HG03354 (cell line): ENCODE data around the gene LPP.

Source experiments
- ATAC-seq: cut with Tn5 transposase; IDR thresholded peaks from one replicate; pipeline ENCODE4 v1.9.1; 2021; ENCODE audit warnings: mild to moderate bottlenecking; ENCODE audit not compliant: unreplicated experiment, poor library complexity, severe bottlenecking

The LPP gene, protein sequence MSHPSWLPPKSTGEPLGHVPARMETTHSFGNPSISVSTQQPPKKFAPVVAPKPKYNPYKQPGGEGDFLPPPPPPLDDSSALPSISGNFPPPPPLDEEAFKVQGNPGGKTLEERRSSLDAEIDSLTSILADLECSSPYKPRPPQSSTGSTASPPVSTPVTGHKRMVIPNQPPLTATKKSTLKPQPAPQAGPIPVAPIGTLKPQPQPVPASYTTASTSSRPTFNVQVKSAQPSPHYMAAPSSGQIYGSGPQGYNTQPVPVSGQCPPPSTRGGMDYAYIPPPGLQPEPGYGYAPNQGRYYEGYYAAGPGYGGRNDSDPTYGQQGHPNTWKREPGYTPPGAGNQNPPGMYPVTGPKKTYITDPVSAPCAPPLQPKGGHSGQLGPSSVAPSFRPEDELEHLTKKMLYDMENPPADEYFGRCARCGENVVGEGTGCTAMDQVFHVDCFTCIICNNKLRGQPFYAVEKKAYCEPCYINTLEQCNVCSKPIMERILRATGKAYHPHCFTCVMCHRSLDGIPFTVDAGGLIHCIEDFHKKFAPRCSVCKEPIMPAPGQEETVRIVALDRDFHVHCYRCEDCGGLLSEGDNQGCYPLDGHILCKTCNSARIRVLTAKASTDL

DNA sequence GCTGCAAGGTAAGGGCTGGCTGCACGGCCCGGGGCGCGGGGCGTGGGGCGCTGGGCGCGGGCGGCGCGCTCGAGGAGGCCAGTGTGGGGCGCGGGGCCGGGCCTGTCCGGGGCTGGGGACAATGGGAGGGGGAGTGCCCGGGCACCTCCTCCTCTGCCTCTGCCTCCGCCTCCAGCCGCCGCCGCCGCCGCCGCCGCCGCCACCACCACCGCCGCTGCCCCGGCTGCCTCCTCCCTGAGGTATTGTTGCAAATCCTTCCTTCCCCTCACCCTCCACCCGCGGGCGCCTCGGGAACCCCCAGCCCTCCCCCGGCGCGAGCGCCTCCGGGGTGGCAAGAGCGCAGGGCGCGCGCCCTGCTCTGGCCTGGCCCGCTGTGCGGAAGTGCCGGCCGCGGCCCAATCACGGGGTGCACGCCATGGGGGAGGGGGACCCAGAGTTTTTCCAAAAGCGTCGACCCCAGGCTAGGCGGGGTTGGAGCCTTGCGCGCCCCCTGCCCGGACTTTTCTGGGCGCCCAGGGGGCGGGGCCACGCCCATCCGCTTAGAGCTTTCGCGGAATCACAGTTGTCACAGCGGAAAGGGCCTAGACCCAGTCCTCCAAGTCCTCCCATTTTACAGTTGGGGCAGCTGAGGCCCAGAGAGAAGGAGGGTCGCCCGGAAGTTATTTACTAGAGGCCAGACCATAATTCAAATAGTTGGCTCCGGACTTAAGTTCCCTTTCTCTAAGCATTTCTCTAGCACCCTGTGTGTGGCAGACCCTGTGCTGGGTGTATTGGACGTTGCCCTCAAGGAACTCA lies at the start of gene LPP:
Gene LPP (plus strand): TSS at position 144 of the 795 bp plus-strand sequence. CDS start 251,964 bp downstream, outside the sequence.
- ATAC-seq: peak; percentile 85

DNA sequence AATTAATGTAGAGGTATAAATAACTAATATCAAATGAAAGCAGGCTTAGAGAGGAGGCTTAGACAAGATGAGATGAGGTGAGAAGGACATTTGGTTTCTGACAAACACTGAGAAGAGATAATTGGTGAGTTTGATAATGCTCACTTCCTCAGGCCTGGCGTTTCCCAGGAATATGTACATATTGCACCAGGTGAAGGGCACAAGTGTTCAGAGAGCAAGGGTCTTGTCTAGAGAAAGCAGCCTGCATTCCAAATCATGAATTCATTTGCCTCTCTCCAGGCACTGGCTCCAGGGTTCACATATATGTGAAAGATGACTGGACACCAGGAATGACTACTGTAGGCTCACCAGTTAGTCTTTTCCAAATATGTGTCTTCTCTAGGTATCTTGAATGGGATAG lies 48.0 kb upstream of the LPP start:
- no peak for ATAC-seq

DNA sequence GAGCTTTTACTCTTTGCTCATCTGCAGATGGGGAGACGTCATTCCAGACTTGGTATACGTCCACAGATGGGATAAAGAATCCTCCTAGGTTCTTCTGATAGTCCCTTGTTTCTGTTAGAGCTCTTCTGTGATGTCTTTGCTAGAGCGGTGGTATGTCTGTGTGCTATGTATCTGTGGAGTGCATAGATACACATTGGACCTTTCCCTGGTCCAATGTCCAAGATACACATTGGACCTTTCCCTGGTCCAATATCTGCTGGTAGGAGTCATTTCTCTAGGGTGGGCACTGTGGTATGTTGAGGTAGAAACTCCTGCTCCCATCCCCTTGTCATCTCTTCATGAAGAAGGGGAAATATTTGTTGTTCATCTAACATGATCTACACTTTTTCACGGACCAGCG lies 47.5 kb upstream of the LPP start:
- no peak for ATAC-seq

DNA sequence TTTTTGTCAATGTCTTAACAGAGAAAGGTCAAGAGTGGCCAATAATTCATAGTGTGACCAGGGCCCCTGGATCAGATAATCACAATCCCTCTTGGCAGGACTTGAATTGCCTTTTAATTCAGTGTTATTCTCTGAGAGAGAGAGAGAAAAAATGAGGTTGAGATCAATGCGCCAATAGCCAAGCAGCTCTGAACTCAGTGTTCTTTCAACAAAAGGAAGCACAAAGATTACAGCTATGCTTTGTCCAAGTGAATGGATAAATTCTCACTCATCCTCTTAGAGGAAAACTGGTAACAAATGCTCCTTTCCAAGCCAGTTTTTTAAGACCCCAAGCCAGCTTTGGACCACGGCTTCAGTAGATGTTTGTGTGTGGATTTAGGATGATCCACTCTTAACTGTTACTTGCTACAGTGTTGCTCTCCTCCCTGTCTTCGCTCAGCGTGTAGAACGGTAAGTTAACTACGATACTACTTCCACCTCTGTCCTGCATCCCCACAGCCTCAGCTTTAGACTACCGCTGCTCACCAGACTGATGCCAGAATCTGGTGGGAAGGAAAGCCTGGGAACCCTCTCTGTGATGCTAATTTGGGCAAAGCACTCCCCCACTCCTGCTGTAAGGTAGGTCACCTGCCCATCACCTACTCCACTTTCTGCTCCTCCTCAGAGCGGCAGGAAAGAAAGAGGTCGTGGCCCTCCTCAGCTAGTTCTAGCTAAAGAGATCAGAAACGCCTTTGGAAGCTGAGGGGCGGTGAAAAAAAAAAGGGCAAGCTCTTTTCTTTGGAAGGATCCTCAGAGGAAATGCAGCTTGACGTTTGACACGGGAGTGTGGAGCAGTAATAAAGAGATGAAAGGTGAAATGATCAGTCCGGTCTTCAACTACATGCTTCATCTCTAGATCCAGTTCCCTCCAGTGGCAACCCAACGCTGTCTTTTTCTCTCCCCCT lies 46.8 kb upstream of the LPP start:
- no peak for ATAC-seq

DNA sequence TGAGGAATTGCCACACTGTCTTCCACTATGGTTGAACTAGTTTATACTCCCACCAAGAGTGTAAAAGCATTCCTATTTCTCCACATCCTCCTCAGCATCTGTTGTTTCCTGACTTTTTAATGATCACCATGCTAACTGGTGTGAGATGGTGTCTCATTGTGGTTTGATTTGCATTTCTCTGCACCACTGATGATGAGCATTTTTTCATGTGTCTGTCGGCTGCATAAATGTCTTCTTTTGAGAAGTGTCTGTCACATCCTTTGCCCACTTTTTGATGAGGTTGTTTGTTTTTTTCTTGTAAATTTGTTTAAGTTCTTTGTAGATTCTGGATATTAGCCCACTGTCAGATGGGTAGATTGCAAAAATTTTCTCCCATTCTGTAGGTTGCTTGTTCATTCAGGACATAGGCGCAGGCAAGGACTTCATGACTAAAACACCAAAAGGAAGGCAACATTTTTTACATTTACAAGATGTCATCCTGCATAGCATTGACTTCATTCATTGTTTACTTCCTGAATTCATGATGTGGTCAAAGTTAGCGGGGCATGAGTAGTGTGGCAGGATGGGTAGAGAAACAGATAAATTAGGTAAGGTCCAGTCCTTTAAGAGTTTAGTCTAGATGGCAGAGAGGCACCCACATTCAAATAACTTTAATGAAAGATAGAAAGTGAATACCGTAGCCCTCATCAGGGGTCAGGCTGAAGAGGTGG lies 45.1 kb upstream of the LPP start:
- no peak for ATAC-seq

- ATAC-seq: no peak
Measured at GRCh38 chr3:188111002-188111584, 42.9 kb upstream of the LPP start.

DNA sequence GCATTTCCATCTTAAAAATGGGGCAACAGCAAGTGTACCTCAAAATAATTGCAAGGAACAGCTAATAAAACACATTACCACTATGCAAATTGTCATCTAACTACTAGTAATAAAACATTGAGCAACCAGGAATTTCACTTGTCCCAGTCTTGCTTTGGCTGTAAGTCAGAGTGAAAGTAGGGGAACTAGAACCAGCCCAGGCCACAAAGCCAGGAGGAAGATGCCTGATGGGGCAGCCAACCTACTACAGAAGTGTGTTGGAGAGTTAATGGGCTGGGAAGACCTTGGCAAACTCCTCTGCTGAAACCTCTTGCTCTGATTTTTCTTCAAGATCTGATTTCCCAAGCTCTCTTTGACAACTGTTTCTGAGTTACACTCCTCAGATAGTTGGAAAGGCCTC lies 40.2 kb upstream of the LPP start:
- no peak for ATAC-seq

DNA sequence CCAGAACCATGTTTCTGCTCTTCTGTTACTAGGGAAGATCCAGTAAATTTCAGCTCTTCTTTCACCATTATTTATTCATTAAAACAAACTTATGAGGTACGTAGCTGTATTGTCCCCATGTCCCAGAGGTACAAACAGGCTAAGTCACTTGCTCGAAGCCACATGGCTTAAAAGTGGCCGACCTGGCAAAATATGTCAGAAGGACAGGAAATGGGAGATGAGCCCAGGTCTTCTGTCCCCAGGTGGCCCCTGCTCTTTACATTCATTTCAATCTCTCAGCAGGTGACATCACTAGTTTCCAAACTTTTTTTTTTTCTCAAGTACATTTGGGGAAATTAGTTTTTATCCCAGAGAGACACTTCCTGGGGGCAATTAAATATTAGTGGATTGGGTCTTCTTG lies 34.1 kb upstream of the LPP start:
- ATAC-seq: no peak

DNA sequence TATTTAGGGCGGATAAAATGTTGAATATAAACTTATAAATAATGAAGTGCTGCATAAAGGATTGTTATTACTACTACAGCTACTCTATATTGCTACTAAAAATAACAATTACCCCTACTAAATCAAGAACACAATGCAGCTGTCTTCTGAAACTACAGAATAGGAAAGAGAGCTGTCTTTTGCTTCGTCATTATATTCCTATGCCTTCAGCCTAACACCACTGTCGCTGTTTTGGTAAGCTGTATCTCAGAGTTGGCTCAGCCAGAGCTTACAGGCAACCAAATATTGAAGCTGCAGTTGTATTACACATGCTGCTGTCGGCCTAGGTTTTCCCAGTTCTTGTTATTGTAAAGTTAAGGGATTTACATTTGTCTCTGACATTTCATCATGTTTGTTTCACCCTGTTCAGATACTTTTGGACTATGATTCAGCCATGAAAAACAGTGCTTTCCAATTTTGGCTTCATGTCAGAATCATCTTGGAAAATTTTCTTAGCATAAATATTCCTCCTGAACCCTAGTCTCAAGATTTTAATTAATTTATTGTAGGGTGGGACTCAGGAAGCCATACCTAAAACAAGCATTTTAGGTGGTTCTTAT lies 31.3 kb upstream of the LPP start:
- no peak for ATAC-seq

DNA sequence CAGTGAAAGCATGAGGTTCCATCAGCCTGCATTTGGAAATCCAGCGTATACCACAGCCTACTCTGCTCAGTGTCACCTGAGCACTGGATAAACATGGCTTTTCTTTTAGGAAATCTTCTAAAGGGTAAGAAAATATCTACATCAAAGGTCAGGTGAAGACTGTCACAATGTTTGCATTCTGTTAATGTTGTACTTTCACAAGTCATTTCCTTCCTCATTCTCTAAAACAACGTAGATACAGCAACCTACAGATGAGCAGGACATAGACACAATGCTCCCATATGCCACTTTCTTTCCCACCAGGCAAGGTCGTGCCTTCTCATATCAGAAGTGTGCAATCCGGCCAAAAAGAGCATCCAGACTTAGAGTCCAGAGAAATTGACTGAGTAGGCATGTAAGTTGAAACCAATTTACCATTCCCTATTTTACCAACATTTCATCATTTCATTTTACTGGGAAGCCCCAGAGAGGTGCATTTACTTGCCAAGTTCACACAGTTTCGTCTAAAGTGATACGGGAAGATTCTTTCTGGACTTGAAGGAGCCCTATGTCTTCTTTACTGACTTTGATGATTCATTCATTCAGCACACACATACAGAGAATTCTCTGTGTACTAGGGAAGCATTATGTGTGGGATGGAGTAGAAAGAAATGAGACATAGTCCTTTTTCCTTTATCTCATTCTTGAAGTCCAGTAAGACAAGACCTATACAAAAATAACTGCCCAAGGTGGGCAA lies 30.6 kb upstream of the LPP start:
- no peak for ATAC-seq

DNA sequence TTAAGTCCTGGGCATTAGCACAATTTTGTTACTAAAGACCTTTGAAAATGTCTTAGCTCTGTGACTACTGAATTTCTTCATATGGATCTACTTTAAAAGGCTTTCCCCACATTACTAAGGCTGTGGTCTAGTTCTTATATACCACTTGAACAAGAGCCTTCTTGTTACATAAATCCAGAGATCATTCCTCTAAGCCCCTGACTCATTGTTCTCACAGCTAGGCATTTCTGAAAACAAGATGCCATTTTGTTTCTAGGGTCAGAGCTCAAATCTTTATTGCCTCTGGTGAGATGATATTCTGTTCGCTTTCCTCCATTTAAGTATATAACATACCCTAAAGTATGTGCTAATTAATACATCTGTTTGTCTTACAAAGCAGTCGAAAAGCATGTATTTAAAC lies 29.8 kb upstream of the LPP start:
- no peak for ATAC-seq

DNA sequence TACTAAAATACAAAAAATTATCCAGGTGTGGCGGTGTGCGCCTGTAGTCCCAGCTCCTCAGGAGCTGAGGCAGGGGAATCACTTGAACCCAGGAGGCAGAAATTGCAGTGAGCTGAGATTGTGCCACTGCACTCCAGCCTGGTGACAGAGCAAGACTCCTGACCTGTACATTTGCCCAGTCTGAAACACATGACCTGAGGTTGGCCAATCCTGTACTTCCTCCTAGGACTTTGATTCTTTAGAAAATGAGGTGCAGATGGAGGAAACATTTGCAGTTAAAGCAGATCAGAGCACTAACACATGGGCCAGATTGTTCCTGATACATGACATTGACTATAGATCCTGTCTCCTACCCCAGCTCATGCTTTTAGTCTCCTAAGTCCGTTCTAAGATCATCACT lies 28.9 kb upstream of the LPP start:
- ATAC-seq: no peak

DNA sequence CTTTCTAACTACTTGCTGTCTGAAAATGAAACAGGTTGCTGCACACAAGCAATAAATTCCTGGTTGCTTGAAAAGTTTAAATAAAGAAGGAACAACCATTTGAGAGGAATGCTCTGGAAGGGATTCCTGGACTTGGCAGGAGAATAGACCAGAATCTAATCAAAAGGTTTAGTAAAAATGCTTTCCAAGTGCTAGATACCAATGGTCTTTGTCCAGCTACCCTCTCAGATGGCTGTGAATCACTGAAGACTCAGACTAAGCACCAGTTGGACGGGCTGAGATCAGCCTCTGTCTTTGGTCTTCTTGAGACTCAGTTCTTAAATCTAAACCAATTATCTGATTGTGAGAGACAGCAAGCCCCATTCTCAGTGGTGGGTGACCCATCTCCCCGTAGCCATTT lies 27.7 kb upstream of the LPP start:
- ATAC-seq: no peak

- no peak for ATAC-seq
Measured at GRCh38 chr3:188126934-188127333, 27.0 kb upstream of the LPP start.

GRCh38 chr3:188128905-188129304 lies 25.1 kb upstream of the LPP start:
- no peak for ATAC-seq

- peak; percentile 56 for ATAC-seq
Measured at GRCh38 chr3:188131023-188131422, 22.9 kb upstream of the LPP start.

DNA sequence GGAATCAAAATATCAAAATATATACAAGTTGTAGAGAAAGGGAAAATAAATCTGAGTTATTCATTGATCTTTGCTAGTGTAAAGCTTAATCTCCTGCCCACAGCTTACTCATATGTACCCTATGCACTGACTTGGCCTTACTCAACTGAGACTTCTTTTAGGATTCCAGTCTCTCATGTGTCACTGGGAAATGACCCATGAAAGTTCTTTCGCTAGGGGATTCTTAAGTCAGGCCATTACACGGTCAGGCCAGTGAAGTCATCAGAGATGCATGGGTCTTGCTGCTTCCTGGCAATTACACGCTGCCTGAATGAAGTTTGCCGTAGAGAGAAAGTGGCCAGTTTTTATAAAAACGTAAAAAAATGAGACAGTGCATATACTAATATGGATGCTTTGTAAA lies 20.7 kb upstream of the LPP start:
- ATAC-seq: peak; percentile 50

DNA sequence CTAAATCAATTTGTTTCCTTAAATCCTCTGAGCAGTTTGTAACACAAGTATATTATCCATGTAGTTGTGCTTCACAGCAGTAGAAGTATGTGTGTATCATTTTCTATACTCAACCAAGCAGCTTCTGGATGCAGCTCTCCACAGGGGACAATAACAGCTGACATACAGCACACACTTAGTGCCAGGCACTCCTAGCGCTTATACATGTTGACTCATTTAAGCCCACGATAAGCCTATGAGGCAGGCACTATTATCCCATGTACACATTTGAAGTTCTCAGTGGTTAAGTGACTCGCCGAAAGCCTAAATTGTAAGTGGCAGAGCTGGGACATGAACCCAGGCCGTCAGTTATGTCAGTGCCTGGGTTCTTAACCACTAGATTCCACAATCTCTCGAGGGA lies 20.3 kb upstream of the LPP start:
- ATAC-seq: no peak
